Measurements from ENCODE around the gene CNOT4. TPM values are rescaled to one million over a fixed set of nuclear protein-coding genes. Genes with fewer than 3 reads are reported as not detected.
"Not testable (repeated sequence)": the region's sequence is repeated elsewhere in the genome, so short reads cannot be mapped to it uniquely, and the experiment has no call there.

Gene CNOT4
- total RNA-seq, 1 donor from 2014 or later = 16.2 TPM

- H3K4me3 ChIP-seq (ENCODE audit: low read length in 3 of 3) = no peak overlapping the region
- no peak overlapping the region for H3K9ac ChIP-seq (ENCODE audit: low read depth in 1 of 3, low read length in 3 of 3)
- H3K4me1 ChIP-seq (ENCODE audit: control insufficient read depth in 3 of 3, insufficient read depth in 3 of 3, low read length in 3 of 3) = peaks cover 5 to 11% (median 6%) of the 10 kb centered on the region in 3 donors
These were observed 147.0 kb downstream of the CNOT4 start for GRCh38 chr7:135362871-135363270.

GRCh38 chr7:135361788-135362187, 148.1 kb downstream of the CNOT4 start:
- Histone ChIP-seq H3K9me3 (ENCODE audit: control insufficient read depth in 3 of 3, low read length in 3 of 3) (no peaks in the 10 kb centered on the region), H3K27ac (ENCODE audit: low read depth, low read length) (no peak overlapping the region), H3K4me1 (ENCODE audit: control insufficient read depth in 3 of 3, insufficient read depth in 3 of 3, low read length in 3 of 3) (peaks cover 4 to 6% (median 4%) of the 10 kb centered on the region in 3 donors), H3K36me3 (ENCODE audit: control insufficient read depth in 3 of 3, insufficient read depth in 3 of 3, low read length in 3 of 3) (peaks cover 0 to 7% (median 3%) of the 10 kb centered on the region in 3 donors), H3K27me3 (ENCODE audit: control insufficient read depth in 3 of 3, insufficient read depth in 3 of 3, low read length in 3 of 3) (no peaks in the 10 kb centered on the region), H3K9ac (ENCODE audit: low read depth in 1 of 3, low read length in 3 of 3) (no peak overlapping the region), H3K4me3 (ENCODE audit: low read length in 3 of 3) (no peak overlapping the region)

More at GRCh38 chr7:135362871-135363270, 147.0 kb downstream of the CNOT4 start:
- no peaks in the 10 kb centered on the region for H3K27me3 ChIP-seq (ENCODE audit: control insufficient read depth in 3 of 3, insufficient read depth in 3 of 3, low read length in 3 of 3)
- H3K27ac ChIP-seq (ENCODE audit: low read depth, low read length) = no peak overlapping the region
- no peaks in the 10 kb centered on the region for H3K9me3 ChIP-seq (ENCODE audit: control insufficient read depth in 3 of 3, low read length in 3 of 3)
- peaks cover 0 to 7% (median 3%) of the 10 kb centered on the region in 3 donors for H3K36me3 ChIP-seq (ENCODE audit: control insufficient read depth in 3 of 3, insufficient read depth in 3 of 3, low read length in 3 of 3)

- no peak overlapping the region for H3K4me3 ChIP-seq (ENCODE audit: low read length in 3 of 3)
- no peak overlapping the region for H3K27ac ChIP-seq (ENCODE audit: low read depth, low read length)
- H3K27me3 ChIP-seq (ENCODE audit: control insufficient read depth in 3 of 3, insufficient read depth in 3 of 3, low read length in 3 of 3) = no peaks in the 10 kb centered on the region
- H3K9ac ChIP-seq (ENCODE audit: low read depth in 1 of 3, low read length in 3 of 3) = no peak overlapping the region
- no peaks in the 10 kb centered on the region for H3K9me3 ChIP-seq (ENCODE audit: control insufficient read depth in 3 of 3, low read length in 3 of 3)
- no peaks in the 10 kb centered on the region for H3K4me1 ChIP-seq (ENCODE audit: control insufficient read depth in 3 of 3, insufficient read depth in 3 of 3, low read length in 3 of 3)
- H3K36me3 ChIP-seq (ENCODE audit: control insufficient read depth in 3 of 3, insufficient read depth in 3 of 3, low read length in 3 of 3) = peaks cover 0 to 7% (median 3%) of the 10 kb centered on the region in 3 donors
These were observed 150.3 kb downstream of the CNOT4 start for GRCh38 chr7:135359615-135360014.

GRCh38 chr7:135355377-135356048, 154.4 kb downstream of the CNOT4 start:
- Histone ChIP-seq H3K27me3 (ENCODE audit: control insufficient read depth in 3 of 3, insufficient read depth in 3 of 3, low read length in 3 of 3) (no peaks in the 10 kb centered on the region), H3K27ac (ENCODE audit: low read depth, low read length) (no peak overlapping the region)

GRCh38 chr7:135353832-135354231, 156.1 kb downstream of the CNOT4 start:
- no peaks in the 10 kb centered on the region for H3K27me3 ChIP-seq (ENCODE audit: control insufficient read depth in 3 of 3, insufficient read depth in 3 of 3, low read length in 3 of 3)
- no peak overlapping the region for H3K27ac ChIP-seq (ENCODE audit: low read depth, low read length)

More at GRCh38 chr7:135355377-135356048, 154.4 kb downstream of the CNOT4 start:
- H3K4me3 ChIP-seq (ENCODE audit: low read length in 3 of 3) = no peak overlapping the region
- no peaks in the 10 kb centered on the region for H3K36me3 ChIP-seq (ENCODE audit: control insufficient read depth in 3 of 3, insufficient read depth in 3 of 3, low read length in 3 of 3)
- no peak overlapping the region for H3K9ac ChIP-seq (ENCODE audit: low read depth in 1 of 3, low read length in 3 of 3)
- H3K4me1 ChIP-seq (ENCODE audit: control insufficient read depth in 3 of 3, insufficient read depth in 3 of 3, low read length in 3 of 3) = no peaks in the 10 kb centered on the region
- no peaks in the 10 kb centered on the region for H3K9me3 ChIP-seq (ENCODE audit: control insufficient read depth in 3 of 3, low read length in 3 of 3)

GRCh38 chr7:135352285-135352684, 157.6 kb downstream of the CNOT4 start:
- H3K27me3 ChIP-seq (ENCODE audit: control insufficient read depth in 3 of 3, insufficient read depth in 3 of 3, low read length in 3 of 3) = no peaks in the 10 kb centered on the region
- H3K4me1 ChIP-seq (ENCODE audit: control insufficient read depth in 3 of 3, insufficient read depth in 3 of 3, low read length in 3 of 3) = no peaks in the 10 kb centered on the region
- H3K36me3 ChIP-seq (ENCODE audit: control insufficient read depth in 3 of 3, insufficient read depth in 3 of 3, low read length in 3 of 3) = no peaks in the 10 kb centered on the region
- H3K27ac ChIP-seq (ENCODE audit: low read depth, low read length) = no peak overlapping the region
- H3K9ac ChIP-seq (ENCODE audit: low read depth in 1 of 3, low read length in 3 of 3) = no peak overlapping the region
- H3K9me3 ChIP-seq (ENCODE audit: control insufficient read depth in 3 of 3, low read length in 3 of 3) = no peaks in the 10 kb centered on the region
- no peak overlapping the region for H3K4me3 ChIP-seq (ENCODE audit: low read length in 3 of 3)

More at GRCh38 chr7:135353832-135354231, 156.1 kb downstream of the CNOT4 start:
- Histone ChIP-seq H3K4me3 (ENCODE audit: low read length in 3 of 3) (no peak overlapping the region), H3K4me1 (ENCODE audit: control insufficient read depth in 3 of 3, insufficient read depth in 3 of 3, low read length in 3 of 3) (no peaks in the 10 kb centered on the region), H3K36me3 (ENCODE audit: control insufficient read depth in 3 of 3, insufficient read depth in 3 of 3, low read length in 3 of 3) (no peaks in the 10 kb centered on the region), H3K9me3 (ENCODE audit: control insufficient read depth in 3 of 3, low read length in 3 of 3) (no peaks in the 10 kb centered on the region), H3K9ac (ENCODE audit: low read depth in 1 of 3, low read length in 3 of 3) (no peak overlapping the region)

GRCh38 chr7:135351070-135351469, 158.8 kb downstream of the CNOT4 start:
- H3K36me3 ChIP-seq (ENCODE audit: control insufficient read depth in 3 of 3, insufficient read depth in 3 of 3, low read length in 3 of 3); H3K9ac ChIP-seq (ENCODE audit: low read depth in 1 of 3, low read length in 3 of 3); H3K27ac ChIP-seq (ENCODE audit: low read depth, low read length); H3K4me1 ChIP-seq (ENCODE audit: control insufficient read depth in 3 of 3, insufficient read depth in 3 of 3, low read length in 3 of 3); H3K27me3 ChIP-seq (ENCODE audit: control insufficient read depth in 3 of 3, insufficient read depth in 3 of 3, low read length in 3 of 3); H3K9me3 ChIP-seq (ENCODE audit: control insufficient read depth in 3 of 3, low read length in 3 of 3); H3K4me3 ChIP-seq (ENCODE audit: low read length in 3 of 3): not testable (repeated sequence)

- Histone ChIP-seq H3K27me3 (ENCODE audit: control insufficient read depth in 3 of 3, insufficient read depth in 3 of 3, low read length in 3 of 3) (no peaks in the 10 kb centered on the region), H3K9ac (ENCODE audit: low read depth in 1 of 3, low read length in 3 of 3) (no peak overlapping the region), H3K27ac (ENCODE audit: low read depth, low read length) (no peak overlapping the region), H3K4me1 (ENCODE audit: control insufficient read depth in 3 of 3, insufficient read depth in 3 of 3, low read length in 3 of 3) (no peaks in the 10 kb centered on the region), H3K9me3 (ENCODE audit: control insufficient read depth in 3 of 3, low read length in 3 of 3) (no peaks in the 10 kb centered on the region), H3K4me3 (ENCODE audit: low read length in 3 of 3) (no peak overlapping the region), H3K36me3 (ENCODE audit: control insufficient read depth in 3 of 3, insufficient read depth in 3 of 3, low read length in 3 of 3) (no peaks in the 10 kb centered on the region)
These were observed 160.2 kb downstream of the CNOT4 start for GRCh38 chr7:135349746-135350145.

GRCh38 chr7:135348493-135348892, 161.4 kb downstream of the CNOT4 start:
- Histone ChIP-seq H3K9ac (ENCODE audit: low read depth in 1 of 3, low read length in 3 of 3) (no peak overlapping the region), H3K9me3 (ENCODE audit: control insufficient read depth in 3 of 3, low read length in 3 of 3) (no peaks in the 10 kb centered on the region), H3K4me1 (ENCODE audit: control insufficient read depth in 3 of 3, insufficient read depth in 3 of 3, low read length in 3 of 3) (no peaks in the 10 kb centered on the region), H3K36me3 (ENCODE audit: control insufficient read depth in 3 of 3, insufficient read depth in 3 of 3, low read length in 3 of 3) (no peaks in the 10 kb centered on the region), H3K27me3 (ENCODE audit: control insufficient read depth in 3 of 3, insufficient read depth in 3 of 3, low read length in 3 of 3) (no peaks in the 10 kb centered on the region), H3K4me3 (ENCODE audit: low read length in 3 of 3) (no peak overlapping the region), H3K27ac (ENCODE audit: low read depth, low read length) (no peak overlapping the region)

GRCh38 chr7:135343361-135343760, 166.5 kb downstream of the CNOT4 start:
- Histone ChIP-seq H3K4me1 (ENCODE audit: control insufficient read depth in 3 of 3, insufficient read depth in 3 of 3, low read length in 3 of 3) (peaks cover 8 to 14% (median 9%) of the 10 kb centered on the region in 3 donors), H3K9ac (ENCODE audit: low read depth in 1 of 3, low read length in 3 of 3) (no peak overlapping the region), H3K4me3 (ENCODE audit: low read length in 3 of 3) (no peak overlapping the region), H3K9me3 (ENCODE audit: control insufficient read depth in 3 of 3, low read length in 3 of 3) (no peaks in the 10 kb centered on the region), H3K36me3 (ENCODE audit: control insufficient read depth in 3 of 3, insufficient read depth in 3 of 3, low read length in 3 of 3) (no peaks in the 10 kb centered on the region), H3K27me3 (ENCODE audit: control insufficient read depth in 3 of 3, insufficient read depth in 3 of 3, low read length in 3 of 3) (no peaks in the 10 kb centered on the region), H3K27ac (ENCODE audit: low read depth, low read length) (no peak overlapping the region)

All from skeletal muscle tissue (tissue), 4 donors.